ENCODE data around the gene CD300A.
A peak's percentile ranks its signal among the peaks of the same experiment; 100 is the strongest.

Gene CD300A

DNA sequence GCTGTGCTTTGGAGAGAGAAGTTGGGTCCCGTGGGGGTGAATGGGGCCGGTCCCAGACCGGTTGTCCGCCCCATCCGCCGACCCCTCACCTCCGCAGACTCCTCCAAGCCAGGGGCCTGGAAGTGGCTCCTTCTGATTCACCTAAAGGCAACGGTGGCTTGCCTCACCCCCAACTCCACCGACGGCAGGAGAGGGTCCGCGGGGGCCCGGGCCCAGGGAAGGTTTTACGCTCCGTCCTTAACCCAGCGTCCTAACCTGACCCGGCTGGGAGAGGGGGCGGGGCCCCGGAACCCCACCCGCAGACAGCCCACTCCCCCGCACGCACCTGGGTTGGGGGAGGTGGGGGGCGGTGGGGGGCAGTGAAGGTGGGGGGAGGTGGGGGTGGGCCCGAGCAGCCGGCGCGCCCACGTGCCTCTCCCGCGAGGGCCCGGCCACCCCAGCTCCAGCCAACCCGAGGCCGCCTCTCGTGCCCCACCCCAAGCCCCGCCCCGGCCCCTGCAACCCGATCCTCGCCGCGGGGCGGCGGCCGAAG is 12.7 kb upstream of the CD300A start:
- Histone ChIP-seq H3K36me3 (ENCODE audit: control insufficient read depth, insufficient read depth, low read length) (no peaks in the 10 kb centered on the region), H3K4me3 (replicated peaks; ENCODE audit: low read depth, low read length) (no peak overlapping the region; the same call in 1 of the 2 replicates), H3K27me3 (replicated peaks; ENCODE audit: control insufficient read depth, insufficient read depth, low read length) (no peaks in the 10 kb centered on the region)
- TF ChIP-seq CTCF (IDR thresholded peaks at IDR 0.05; ENCODE audit: insufficient read depth, low read length, poor library complexity, severe bottlenecking), result peak; percentile 15
- DNase-seq (ENCODE audit: extremely low read depth, insufficient read length), result no peak

DNA sequence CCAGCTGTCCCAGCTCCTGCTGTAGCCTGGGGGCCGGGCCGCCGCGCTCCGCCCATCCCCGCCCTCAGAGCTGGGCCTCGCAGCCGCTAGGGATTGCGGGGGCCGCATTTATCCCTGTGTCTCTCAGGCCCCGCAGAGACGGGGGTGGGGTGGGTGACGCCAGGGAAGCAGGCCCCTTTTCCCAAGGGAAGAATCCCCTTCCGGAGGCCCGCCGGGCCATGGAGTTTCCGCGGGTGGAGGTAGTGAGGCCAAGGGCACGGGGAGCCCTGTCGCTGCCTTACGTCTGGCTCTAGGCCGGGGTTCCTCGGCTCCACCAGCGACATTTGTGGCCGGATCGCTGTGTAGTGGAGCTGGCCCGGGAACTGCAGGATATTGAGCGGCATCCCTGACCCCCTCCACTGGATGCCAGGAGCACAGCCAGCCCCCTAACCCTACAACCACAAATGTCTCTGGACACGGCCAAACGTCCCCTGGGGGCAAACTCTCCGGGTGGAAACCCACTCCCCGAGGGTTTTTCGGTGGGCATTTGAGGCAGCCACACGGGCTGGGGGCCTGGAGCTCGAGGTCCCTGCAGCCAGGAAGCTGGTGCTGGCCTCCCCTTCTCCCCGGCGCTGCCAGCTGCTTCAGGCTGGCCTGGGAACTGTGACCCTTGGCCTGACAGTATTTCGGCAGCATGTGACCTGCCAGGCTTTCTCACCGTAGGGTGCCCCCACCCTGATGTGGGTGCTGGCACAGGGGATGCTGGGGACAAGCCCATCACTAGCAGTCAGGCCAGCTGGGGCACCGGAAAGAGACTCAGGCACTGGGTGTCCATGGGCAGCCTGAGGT is 12.0 kb upstream of the CD300A start:
- peak; percentile 83 for DNase-seq (ENCODE audit: extremely low read depth, insufficient read length)
- Histone ChIP-seq H3K4me3 (replicated peaks; ENCODE audit: low read depth, low read length) (peak overlapping the region; percentile 36), H3K36me3 (ENCODE audit: control insufficient read depth, insufficient read depth, low read length) (no peaks in the 10 kb centered on the region), H3K27me3 (replicated peaks; ENCODE audit: control insufficient read depth, insufficient read depth, low read length) (no peaks in the 10 kb centered on the region)
- TF ChIP-seq CTCF (IDR thresholded peaks at IDR 0.05; ENCODE audit: insufficient read depth, low read length, poor library complexity, severe bottlenecking), result no peak

DNA sequence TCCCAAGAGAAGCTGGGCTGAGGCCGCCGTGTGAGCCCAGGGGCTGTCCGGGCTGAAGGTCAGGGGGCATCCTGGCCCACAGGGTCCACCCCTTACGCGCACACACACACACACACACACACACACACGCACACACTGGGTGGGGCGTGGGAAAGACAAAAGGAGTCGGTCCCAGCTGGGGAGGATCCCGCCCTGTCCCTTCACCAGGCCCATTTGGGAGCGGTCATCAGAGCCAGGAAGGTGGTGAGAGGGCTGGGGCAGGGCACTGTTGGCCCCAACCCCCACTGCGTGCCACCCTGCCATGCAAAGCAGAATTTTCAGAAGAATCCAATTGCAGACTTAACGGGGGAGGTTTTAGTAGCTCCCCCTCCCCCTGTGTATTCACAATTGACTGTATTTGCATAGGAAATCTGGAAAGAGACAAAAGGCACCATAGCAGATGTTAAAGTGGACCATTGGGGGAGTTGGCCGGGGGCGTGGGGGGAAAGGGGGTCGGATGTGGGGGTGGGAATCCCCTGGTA is 11.3 kb upstream of the CD300A start:
- H3K36me3 ChIP-seq (ENCODE audit: control insufficient read depth, insufficient read depth, low read length), result no peaks in the 10 kb centered on the region
- H3K4me3 ChIP-seq (replicated peaks; ENCODE audit: low read depth, low read length), result no peak overlapping the region
- no peak for TF ChIP-seq CTCF (IDR thresholded peaks at IDR 0.05; ENCODE audit: insufficient read depth, low read length, poor library complexity, severe bottlenecking)
- no peak for DNase-seq (ENCODE audit: extremely low read depth, insufficient read length)
- no peaks in the 10 kb centered on the region for H3K27me3 ChIP-seq (replicated peaks; ENCODE audit: control insufficient read depth, insufficient read depth, low read length)

DNA sequence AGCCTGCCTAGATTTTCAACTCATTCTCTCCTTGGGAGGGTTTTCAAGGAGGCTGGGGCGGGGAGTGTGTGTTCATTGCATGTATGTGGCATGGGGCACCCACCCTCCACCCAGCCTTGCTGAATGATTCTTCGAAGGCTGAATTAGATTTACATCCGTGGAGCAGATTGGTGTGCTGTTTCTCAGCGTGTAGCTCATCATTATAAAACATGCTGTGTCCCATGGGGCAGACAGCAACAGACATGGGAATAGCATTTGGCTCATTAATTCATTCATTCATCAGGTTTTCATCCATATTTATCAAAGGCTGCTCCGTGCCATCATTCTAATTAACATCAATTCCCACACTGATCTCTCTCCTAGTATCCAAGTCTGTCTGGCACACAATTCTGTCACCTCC is 10.6 kb upstream of the CD300A start:
- Histone ChIP-seq H3K36me3 (ENCODE audit: control insufficient read depth, insufficient read depth, low read length) (no peaks in the 10 kb centered on the region), H3K4me3 (replicated peaks; ENCODE audit: low read depth, low read length) (no peak overlapping the region), H3K27me3 (replicated peaks; ENCODE audit: control insufficient read depth, insufficient read depth, low read length) (no peaks in the 10 kb centered on the region)
- TF ChIP-seq CTCF (IDR thresholded peaks at IDR 0.05; ENCODE audit: insufficient read depth, low read length, poor library complexity, severe bottlenecking), result no peak
- DNase-seq (ENCODE audit: extremely low read depth, insufficient read length), result no peak

GRCh38 chr17:74457146-74457819 is 9.2 kb upstream of the CD300A start:
- Histone ChIP-seq H3K36me3 (ENCODE audit: control insufficient read depth, insufficient read depth, low read length) (no peaks in the 10 kb centered on the region), H3K27me3 (replicated peaks; ENCODE audit: control insufficient read depth, insufficient read depth, low read length) (no peaks in the 10 kb centered on the region), H3K4me3 (replicated peaks; ENCODE audit: low read depth, low read length) (no peak overlapping the region)
- DNase-seq (ENCODE audit: extremely low read depth, insufficient read length), result peak; percentile 59
- TF ChIP-seq CTCF (IDR thresholded peaks at IDR 0.05; ENCODE audit: insufficient read depth, low read length, poor library complexity, severe bottlenecking), result peak; percentile 93
